Activated T-cell treated with anti-CD3 and anti-CD28 coated beads for 24 hours (primary cell): ENCODE data around the gene USP10.
A peak's percentile ranks its signal among the peaks of the same experiment; 100 is the strongest.
"Not testable (repeated sequence)": the region's sequence is repeated elsewhere in the genome, so short reads cannot be mapped to it uniquely, and the experiment has no call there.

ENCODE experiments used
- DNase-seq: peaks from one replicate; pipeline ENCODE4 v3.0.0-alpha.2; 2020; ENCODE audit warnings: low read depth

USP10 gene

DNA sequence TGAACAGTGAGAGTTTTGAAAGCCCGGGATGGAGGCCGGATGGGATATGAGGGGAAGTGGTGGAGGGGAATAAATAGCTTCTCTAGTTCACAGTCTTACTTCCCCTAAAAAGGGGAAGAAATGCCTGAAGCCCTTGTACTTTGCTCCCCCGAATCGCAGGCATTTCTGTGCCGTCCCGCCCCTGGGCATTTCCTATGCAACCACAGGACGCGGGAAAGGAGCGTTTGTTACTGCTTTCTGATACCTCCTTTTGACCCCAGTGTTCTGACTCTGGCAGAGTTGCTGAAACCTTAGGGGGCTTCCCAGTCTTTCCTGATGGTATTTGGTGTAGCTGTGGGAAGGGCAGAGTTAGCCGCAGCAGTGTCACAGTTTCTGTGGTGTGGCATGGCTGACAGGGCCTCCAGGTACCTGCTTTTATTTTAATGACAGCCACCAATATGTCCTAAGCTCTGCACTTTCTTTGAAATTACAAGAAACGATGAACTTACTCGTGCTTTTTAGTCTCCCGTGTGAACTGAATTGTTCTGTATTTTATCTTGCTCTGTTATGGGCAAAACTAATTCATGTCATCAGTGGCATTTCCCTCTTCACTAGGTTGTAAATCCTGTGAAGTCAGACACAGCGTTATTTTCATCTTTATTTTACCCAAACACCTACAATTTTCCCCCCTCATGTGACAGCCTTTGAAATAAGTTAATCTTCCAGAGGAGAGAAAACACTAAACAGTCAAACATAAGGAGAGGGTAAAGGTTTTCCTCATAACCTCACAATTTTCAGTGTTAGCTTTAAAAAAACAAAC, 27.1 kb downstream of the USP10 start:
- DNase-seq, result no peak

GRCh38 chr16:84728853-84729424, 29.1 kb downstream of the USP10 start:
- no peak for DNase-seq

GRCh38 chr16:84729716-84730320, 30.0 kb downstream of the USP10 start:
- no peak for DNase-seq

DNA sequence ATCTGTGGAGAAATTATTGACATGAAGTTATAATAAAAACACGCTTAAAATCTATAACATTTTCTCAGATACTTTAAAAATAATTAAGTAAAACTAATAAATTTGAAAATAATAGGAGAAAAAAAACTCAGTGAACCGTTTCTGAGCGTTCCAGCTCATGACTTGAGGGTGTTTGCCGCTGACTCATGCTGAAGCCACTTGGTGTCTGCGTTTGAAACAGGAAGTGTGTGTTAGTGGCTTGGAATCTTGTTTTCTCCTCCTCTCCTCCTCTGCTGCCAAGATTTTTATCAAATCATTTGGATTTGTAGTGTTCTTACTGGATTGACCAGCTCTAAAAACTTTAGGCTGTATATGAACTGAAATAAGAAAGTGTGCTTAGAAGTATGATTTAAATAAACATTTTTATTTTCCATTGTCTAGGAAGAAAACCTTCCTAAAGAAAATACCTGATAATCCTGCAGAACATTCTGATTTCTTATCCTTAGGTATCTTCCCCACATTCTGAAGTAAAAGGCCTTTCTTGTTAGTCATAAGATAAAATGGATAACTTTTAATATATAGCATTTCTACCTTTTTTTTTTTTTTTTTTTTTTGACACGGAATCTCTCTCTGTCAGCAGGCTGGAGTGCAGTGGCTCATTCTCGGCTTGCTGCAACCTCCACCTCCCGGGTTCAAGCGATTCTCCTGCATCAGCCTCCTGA, 30.8 kb downstream of the USP10 start:
- no peak for DNase-seq

- not testable (repeated sequence) for DNase-seq
Measured at GRCh38 chr16:84732332-84732673, 32.5 kb downstream of the USP10 start.

GRCh38 chr16:84732674-84733352, 33.0 kb downstream of the USP10 start:
- no peak for DNase-seq

DNA sequence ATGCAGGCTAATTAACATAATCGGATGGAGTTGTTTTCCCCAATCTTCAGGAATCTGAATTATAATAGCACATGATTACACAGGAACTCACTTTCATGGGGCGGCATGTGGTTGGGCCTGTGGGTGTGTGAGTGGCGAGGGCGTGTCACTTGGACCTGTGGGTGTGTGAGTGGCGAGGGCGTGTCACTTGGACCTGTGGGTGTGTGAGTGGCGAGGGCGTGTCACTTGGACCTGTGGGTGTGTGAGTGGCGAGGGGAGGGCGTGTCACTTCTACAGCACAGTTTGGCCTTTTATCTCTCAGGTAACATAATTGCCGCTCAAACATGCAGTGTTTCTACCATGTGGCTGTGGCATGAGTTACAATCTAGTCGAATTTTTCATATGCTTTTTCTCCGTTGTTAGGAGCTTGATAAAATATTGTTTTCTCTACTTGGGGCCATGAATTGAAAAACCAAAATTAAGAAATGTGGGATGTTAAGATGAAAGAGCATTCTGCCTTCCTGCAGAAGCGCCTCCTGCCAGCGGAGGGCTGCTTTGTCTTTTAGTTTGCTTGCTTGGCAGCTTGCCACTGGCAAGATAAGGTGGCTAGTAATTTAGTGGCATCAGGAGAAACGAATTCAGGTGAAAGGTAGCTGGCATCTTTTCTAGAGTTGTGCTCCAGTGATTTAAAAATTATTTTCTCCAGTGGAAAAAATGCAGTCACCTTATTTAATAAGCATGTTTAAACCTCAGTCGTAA, 36.2 kb downstream of the USP10 start:
- no peak for DNase-seq

DNA sequence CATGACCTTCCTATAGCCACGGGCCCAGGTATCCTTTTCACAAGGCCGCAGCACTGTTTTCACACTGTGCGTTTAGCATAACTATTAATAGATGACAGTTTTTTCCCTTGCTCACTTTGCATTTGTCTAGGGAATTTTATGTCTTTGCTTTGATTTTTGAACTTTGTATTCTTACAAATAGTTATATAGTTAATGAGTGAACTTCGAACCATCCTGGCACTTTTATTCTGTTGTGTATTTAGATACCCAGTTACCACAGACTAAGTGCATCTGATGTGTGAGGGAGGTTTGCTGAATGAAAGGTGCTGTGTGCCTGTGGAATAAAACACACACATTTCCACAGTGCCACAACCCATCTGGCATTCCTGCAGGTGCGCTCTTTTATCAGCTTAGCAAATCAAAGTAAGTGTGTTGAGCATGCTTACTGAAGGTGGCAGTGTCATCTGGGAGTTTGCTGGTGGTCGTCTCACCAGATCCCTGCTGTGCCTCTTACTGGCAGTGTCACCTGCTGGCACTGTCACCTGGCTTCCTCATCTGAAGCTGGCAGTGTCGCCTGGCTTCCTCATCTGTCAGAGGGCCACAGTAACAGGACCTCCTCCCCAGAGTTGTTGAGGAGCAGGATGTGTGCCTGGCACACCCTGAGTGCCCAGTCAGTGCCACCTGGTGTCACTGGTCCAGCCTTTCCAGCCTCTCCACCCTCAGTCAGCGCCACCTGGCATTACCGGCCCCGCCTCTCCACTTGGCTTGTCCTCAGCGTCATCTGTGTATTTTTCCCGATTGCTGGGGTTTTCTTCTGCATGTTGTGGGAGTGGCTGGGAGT, 37.6 kb downstream of the USP10 start:
- DNase-seq, result no peak

DNA sequence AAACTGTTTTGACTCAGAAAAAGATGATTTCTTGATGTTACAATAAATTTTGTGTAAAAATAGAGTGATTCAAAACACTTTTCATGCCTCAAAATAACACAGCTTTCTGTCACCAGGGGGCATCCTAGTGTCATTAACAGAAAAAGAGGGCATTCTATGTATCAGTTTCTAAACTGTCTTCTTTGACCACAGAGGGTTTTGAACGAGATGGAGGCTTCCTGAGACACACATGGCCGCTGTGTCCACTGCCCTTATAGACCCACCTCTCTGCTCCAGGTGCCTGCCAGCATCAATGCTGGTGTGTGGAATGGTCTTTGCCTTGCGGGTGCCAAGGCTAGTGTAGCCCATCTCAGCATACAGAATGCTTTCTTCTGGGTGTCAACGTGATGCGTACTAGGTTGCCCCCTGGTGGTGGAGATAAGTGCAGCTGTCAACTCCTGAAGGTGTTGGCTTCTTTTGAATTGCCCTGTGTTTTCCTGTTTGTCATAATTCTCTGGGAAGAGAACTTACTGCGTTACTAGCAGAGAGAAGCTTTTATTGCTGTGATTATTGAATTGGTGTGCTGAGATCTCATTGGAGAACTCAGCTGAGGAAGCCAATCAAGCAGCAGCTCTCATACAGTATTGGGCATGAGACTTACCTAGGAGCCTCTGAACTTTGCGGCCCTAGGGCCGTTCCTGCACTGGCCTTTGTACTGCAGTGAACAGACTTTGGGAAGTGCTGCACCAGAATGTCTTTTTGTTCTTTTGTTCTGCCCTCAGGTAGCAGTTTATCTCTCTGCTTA, 38.6 kb downstream of the USP10 start:
- peak; percentile 62 for DNase-seq

GRCh38 chr16:84739349-84740124, 39.7 kb downstream of the USP10 start:
- DNase-seq, result no peak

DNA sequence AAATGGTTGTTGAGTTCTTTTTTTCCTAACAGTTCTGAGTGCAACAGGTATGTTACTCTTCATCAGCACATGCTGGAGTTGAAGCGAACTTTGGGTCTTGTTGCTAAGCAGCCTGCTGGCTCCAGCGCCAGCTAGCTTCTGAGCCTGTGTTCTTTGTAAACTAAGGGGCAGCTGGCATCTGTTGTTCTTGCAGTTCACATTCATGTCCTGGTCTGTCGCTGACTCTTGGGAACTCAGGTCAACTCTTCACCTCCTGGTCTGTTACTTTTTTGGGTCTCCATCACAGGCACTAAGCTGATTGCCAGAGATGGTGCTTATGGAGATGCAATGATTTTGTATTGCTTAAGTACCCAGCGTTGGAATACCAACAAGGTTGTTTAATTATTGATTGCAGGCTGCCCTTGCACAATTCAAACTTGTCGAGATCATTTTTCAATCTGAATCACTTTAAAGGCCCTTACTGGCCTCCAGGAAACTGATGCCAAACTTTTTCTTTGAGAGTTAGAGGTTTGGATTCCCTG, 40.9 kb downstream of the USP10 start:
- DNase-seq, result no peak

GRCh38 chr16:84741340-84741830, 41.6 kb downstream of the USP10 start:
- no peak for DNase-seq

GRCh38 chr16:84742641-84743092, 42.9 kb downstream of the USP10 start:
- no peak for DNase-seq

DNA sequence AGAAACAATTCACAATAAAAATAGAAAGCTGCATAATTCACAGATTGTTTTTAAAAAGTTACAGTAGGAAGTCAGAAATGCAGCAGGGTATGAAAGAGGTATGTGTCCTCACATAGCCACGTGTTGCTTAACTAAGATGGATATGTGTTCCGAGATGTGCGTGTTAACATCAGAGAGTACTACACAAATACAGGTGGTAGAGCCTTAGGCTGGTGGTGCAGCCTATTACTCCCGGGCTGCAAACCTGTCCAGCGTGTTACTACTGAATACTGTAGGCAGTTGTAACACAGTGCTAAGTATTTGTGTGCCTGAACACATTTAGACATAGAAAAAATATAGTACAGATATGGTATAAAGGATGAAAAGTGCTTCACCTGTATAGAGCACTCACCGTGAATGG, 46.4 kb downstream of the USP10 start:
- no peak for DNase-seq

DNA sequence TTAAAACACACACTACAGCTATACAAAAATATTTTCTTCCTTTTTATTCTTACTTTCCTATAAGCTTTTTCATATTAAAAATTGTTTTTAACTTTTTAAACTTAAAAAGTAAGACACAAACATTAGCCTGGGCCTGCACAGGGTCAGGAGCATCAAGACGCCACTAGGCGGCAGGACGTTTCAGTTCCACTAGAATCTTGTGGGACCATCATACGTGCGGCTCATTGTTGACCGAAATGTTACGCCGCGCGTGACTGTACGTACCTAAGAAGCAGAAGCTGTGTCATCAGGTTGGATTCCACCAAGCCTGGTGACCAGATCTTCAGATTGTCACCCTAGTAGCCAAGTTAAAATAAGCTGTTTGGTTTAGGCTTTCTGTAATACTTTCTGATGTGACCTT, 47.1 kb downstream of the USP10 start:
- no peak for DNase-seq

- not testable (repeated sequence) for DNase-seq
Measured at GRCh38 chr16:84748247-84748646, 48.4 kb downstream of the USP10 start.

DNA sequence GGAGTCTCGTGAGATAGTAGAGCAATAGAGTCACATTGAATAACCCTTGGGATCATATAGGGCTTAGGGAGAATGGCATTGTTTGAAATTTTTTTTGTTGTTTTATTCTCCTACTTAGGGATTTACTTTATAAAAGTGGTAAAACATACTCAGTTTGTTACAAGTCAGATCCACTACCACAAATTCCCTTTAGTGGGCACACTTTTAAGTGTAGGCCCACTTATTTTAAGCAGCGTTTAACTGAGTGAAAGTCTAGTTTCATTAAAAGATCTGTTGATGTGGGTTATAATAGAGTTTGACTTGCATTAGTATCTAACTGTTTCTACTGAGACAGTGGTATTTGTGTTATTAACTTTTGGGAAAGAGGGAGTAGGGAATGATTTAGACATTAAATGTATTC, 49.3 kb downstream of the USP10 start:
- DNase-seq, result no peak

GRCh38 chr16:84749815-84750214, 50.0 kb downstream of the USP10 start:
- DNase-seq, result no peak

DNA sequence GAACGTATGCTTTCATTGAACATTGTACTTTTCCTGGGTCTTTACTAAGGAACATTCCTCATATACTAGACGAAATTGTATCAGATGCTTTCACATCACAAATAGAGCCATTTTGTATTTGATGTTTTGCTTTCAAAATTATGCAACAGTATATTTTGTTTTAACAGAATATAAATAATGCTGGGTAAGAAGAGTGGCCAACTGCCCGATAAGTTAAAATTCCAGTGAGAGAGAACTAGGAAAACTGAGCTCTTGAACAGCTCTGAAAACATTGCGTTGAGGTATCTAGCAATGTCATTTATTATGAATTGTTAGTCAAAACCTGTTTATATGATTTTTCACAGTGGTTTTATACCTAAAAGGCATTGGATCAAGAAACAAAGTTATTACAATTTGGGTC, 50.8 kb downstream of the USP10 start:
- no peak for DNase-seq
